ENCODE results near the gene ZCCHC7.
"Not testable (repeated sequence)": the region's sequence is repeated elsewhere in the genome, so short reads cannot be mapped to it uniquely, and the experiment has no call there.

ZCCHC7 gene

DNA sequence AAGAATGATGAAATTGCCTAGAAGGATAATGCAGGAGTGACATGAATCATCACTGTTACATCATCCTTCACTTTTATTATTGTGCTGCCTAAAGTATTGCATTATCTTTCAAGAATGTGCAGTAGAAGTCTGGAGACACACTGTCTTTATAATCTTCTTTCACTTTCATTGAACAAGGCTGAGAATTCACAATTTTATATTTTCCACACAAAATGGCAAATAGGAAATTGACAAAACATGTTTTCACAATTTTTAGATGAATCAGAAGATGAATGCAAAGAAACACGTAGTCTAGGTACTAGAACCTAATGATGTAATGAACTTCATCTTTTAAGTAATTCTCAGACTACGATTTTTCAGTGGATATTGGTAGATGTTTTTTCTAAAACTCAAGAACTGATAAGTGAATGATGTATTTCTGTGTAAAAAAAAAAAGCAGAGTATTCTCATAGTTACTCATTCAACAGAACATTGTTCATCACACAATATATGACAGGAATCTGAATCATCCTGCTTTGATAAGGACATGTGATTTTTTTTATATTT, 170.6 kb downstream of the ZCCHC7 start:
- Histone ChIP-seq H3K27me3 (ENCODE audit: control insufficient read depth, insufficient read depth, low read length) (no peaks in the 10 kb centered on the region), H3K4me1 (ENCODE audit: control insufficient read depth, insufficient read depth, low read length) (peaks cover 31% of the 10 kb centered on the region), H3K9ac (ENCODE audit: low read depth, low read length) (peak overlapping the region; percentile 80), H3K4me3 (ENCODE audit: low read length) (peak overlapping the region; percentile 66), H3K36me3 (ENCODE audit: insufficient read depth, low read length) (no peaks in the 10 kb centered on the region), H3K9me3 (replicated peaks; ENCODE audit: low read length) (no peaks in the 10 kb centered on the region), H3K4me2 (ENCODE audit: low read length) (peak overlapping the region; percentile 85)

DNA sequence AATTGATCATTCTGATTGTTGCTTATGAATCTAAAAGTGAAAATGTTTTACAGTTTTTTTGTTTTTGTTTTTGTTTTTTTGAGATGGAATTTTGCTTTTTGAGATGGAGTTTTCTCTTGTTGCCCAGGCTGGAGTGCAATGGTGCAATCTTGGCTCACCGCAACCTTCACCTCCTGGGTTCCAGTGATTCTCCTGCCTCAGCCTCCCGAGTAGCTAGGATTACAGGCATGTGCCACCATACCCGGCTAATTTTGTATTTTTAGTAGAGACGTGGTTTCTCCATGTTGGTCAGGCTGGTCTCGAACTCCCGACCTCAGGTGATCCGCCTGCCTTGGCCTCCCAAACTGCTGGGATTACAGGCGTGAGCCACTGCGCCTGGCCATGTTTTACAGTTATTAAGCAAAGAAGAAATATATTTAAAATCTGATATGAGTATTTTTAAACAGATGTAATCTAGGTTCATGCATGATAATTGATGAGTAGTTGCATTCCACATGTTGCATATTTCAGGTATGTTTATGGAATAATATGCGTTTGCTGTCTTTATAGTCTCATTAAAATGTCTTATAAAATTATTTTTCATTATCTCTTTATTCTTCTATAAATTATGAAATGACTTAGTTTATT, 171.4 kb downstream of the ZCCHC7 start:
- H3K4me2 ChIP-seq (ENCODE audit: low read length), result peak overlapping the region; percentile 85
- peaks cover 31% of the 10 kb centered on the region for H3K4me1 ChIP-seq (ENCODE audit: control insufficient read depth, insufficient read depth, low read length)
- not testable (repeated sequence) for H3K36me3 ChIP-seq (ENCODE audit: insufficient read depth, low read length); H3K9me3 ChIP-seq (replicated peaks; ENCODE audit: low read length); H3K9ac ChIP-seq (ENCODE audit: low read depth, low read length); H3K27me3 ChIP-seq (ENCODE audit: control insufficient read depth, insufficient read depth, low read length)
- peak overlapping the region; percentile 66 for H3K4me3 ChIP-seq (ENCODE audit: low read length)

DNA sequence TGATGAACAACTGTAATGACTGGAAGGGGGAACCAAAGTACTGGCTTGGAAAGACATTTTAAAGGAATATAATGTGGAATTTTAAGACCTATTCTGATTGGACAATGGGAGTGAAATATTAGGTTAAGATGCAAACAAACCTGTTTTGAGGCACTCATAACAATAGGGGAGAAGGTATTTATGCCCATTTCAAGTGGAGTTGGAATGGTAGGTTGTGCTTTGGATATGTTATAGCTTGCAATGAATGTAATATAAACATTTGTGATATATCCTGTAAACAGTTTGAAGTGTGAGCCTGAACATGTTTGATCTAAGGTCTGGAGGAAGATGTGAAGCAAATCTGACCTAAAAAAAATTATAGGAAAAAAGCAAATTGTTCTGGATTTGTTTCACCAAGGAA, 172.5 kb downstream of the ZCCHC7 start:
- Histone ChIP-seq H3K4me3 (ENCODE audit: low read length) (no peak overlapping the region), H3K36me3 (ENCODE audit: insufficient read depth, low read length) (no peaks in the 10 kb centered on the region), H3K4me2 (ENCODE audit: low read length) (no peak overlapping the region), H3K9ac (ENCODE audit: low read depth, low read length) (no peak overlapping the region), H3K27me3 (ENCODE audit: control insufficient read depth, insufficient read depth, low read length) (no peaks in the 10 kb centered on the region), H3K4me1 (ENCODE audit: control insufficient read depth, insufficient read depth, low read length) (peaks cover 31% of the 10 kb centered on the region), H3K9me3 (replicated peaks; ENCODE audit: low read length) (no peaks in the 10 kb centered on the region)

- H3K4me1 ChIP-seq (ENCODE audit: control insufficient read depth, insufficient read depth, low read length), result peaks cover 31% of the 10 kb centered on the region
- no peak overlapping the region for H3K4me3 ChIP-seq (ENCODE audit: low read length)
- no peaks in the 10 kb centered on the region for H3K27me3 ChIP-seq (ENCODE audit: control insufficient read depth, insufficient read depth, low read length)
- H3K4me2 ChIP-seq (ENCODE audit: low read length), result no peak overlapping the region
- no peaks in the 10 kb centered on the region for H3K9me3 ChIP-seq (replicated peaks; ENCODE audit: low read length)
- no peak overlapping the region for H3K9ac ChIP-seq (ENCODE audit: low read depth, low read length)
- H3K36me3 ChIP-seq (ENCODE audit: insufficient read depth, low read length), result no peaks in the 10 kb centered on the region
Measured at GRCh38 chr9:37293664-37294524, 173.5 kb downstream of the ZCCHC7 start.

- Histone ChIP-seq H3K4me1 (ENCODE audit: control insufficient read depth, insufficient read depth, low read length) (peaks cover 30% of the 10 kb centered on the region), H3K27me3 (ENCODE audit: control insufficient read depth, insufficient read depth, low read length) (no peaks in the 10 kb centered on the region), H3K4me3 (ENCODE audit: low read length) (no peak overlapping the region), H3K9me3 (replicated peaks; ENCODE audit: low read length) (no peaks in the 10 kb centered on the region), H3K36me3 (ENCODE audit: insufficient read depth, low read length) (no peaks in the 10 kb centered on the region), H3K9ac (ENCODE audit: low read depth, low read length) (no peak overlapping the region), H3K4me2 (ENCODE audit: low read length) (no peak overlapping the region)
Measured at GRCh38 chr9:37295178-37295577, 174.8 kb downstream of the ZCCHC7 start.

- Histone ChIP-seq H3K36me3 (ENCODE audit: insufficient read depth, low read length) (no peaks in the 10 kb centered on the region), H3K27me3 (ENCODE audit: control insufficient read depth, insufficient read depth, low read length) (no peaks in the 10 kb centered on the region), H3K9me3 (replicated peaks; ENCODE audit: low read length) (no peaks in the 10 kb centered on the region), H3K9ac (ENCODE audit: low read depth, low read length) (no peak overlapping the region), H3K4me2 (ENCODE audit: low read length) (no peak overlapping the region), H3K4me1 (ENCODE audit: control insufficient read depth, insufficient read depth, low read length) (peaks cover 31% of the 10 kb centered on the region), H3K4me3 (ENCODE audit: low read length) (no peak overlapping the region)
Measured at GRCh38 chr9:37295796-37296195, 175.4 kb downstream of the ZCCHC7 start.

GRCh38 chr9:37297592-37297991, 177.2 kb downstream of the ZCCHC7 start:
- no peaks in the 10 kb centered on the region for H3K9me3 ChIP-seq (replicated peaks; ENCODE audit: low read length)
- no peak overlapping the region for H3K9ac ChIP-seq (ENCODE audit: low read depth, low read length)
- H3K4me2 ChIP-seq (ENCODE audit: low read length), result no peak overlapping the region
- H3K27me3 ChIP-seq (ENCODE audit: control insufficient read depth, insufficient read depth, low read length), result no peaks in the 10 kb centered on the region
- no peaks in the 10 kb centered on the region for H3K36me3 ChIP-seq (ENCODE audit: insufficient read depth, low read length)
- peaks cover 26% of the 10 kb centered on the region for H3K4me1 ChIP-seq (ENCODE audit: control insufficient read depth, insufficient read depth, low read length)
- H3K4me3 ChIP-seq (ENCODE audit: low read length), result no peak overlapping the region

- Histone ChIP-seq H3K9me3 (replicated peaks; ENCODE audit: low read length) (no peaks in the 10 kb centered on the region), H3K9ac (ENCODE audit: low read depth, low read length) (no peak overlapping the region), H3K27me3 (ENCODE audit: control insufficient read depth, insufficient read depth, low read length) (no peaks in the 10 kb centered on the region), H3K4me1 (ENCODE audit: control insufficient read depth, insufficient read depth, low read length) (peaks cover 10% of the 10 kb centered on the region), H3K4me2 (ENCODE audit: low read length) (no peak overlapping the region), H3K36me3 (ENCODE audit: insufficient read depth, low read length) (no peaks in the 10 kb centered on the region), H3K4me3 (ENCODE audit: low read length) (no peak overlapping the region)
Measured at GRCh38 chr9:37300620-37301019, 180.2 kb downstream of the ZCCHC7 start.

DNA sequence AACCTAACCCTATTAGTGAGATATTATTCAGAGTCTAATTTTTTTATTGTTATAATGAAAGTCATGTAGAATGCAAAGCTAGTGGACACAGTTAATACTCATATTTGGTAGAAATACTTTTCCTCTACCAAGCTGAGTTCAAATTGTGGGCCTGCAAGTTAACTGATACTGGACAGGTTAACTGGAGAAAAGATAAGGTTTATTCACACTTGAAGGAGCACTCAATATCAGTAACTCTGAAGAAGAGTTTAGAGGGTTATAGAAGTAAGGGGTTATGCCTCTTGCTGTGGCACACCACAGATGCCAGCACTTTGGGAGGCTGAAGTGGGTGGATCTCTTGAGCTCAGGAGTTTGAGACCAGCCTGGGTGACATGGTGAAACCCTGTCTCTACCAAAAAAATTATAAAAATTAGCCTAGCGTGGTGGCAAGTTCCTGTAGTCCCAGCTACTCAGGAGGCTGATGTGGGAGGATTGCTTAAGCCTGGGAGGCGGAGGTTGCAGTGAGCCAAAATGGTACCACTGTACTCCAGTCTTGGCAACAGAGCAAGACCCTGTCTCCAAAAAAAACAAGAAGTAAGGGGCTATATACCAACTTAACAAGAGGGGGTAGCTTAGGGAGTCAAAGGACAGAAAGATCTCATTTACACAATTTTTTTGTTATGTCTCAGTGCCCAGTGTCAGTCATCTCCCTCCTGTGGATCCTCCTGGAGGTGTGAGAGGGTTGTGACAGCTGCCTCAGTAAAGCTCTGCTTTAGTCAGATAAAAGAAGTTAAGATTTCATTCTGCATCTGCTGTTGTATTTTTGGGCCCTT, 180.9 kb downstream of the ZCCHC7 start:
- Histone ChIP-seq H3K4me3 (ENCODE audit: low read length) (no peak overlapping the region), H3K9me3 (replicated peaks; ENCODE audit: low read length) (no peaks in the 10 kb centered on the region), H3K4me2 (ENCODE audit: low read length) (no peak overlapping the region), H3K4me1 (ENCODE audit: control insufficient read depth, insufficient read depth, low read length) (peaks cover 10% of the 10 kb centered on the region), H3K36me3 (ENCODE audit: insufficient read depth, low read length) (no peaks in the 10 kb centered on the region), H3K9ac (ENCODE audit: low read depth, low read length) (no peak overlapping the region), H3K27me3 (ENCODE audit: control insufficient read depth, insufficient read depth, low read length) (no peaks in the 10 kb centered on the region)

- no peaks in the 10 kb centered on the region for H3K36me3 ChIP-seq (ENCODE audit: insufficient read depth, low read length)
- H3K9me3 ChIP-seq (replicated peaks; ENCODE audit: low read length), result no peaks in the 10 kb centered on the region
- H3K27me3 ChIP-seq (ENCODE audit: control insufficient read depth, insufficient read depth, low read length), result no peaks in the 10 kb centered on the region
- no peak overlapping the region for H3K9ac ChIP-seq (ENCODE audit: low read depth, low read length)
- H3K4me2 ChIP-seq (ENCODE audit: low read length), result no peak overlapping the region
- no peak overlapping the region for H3K4me3 ChIP-seq (ENCODE audit: low read length)
- peaks cover 10% of the 10 kb centered on the region for H3K4me1 ChIP-seq (ENCODE audit: control insufficient read depth, insufficient read depth, low read length)
Measured at GRCh38 chr9:37301854-37302172, 181.4 kb downstream of the ZCCHC7 start.

- peaks cover 4% of the 10 kb centered on the region for H3K36me3 ChIP-seq (ENCODE audit: insufficient read depth, low read length)
- no peak overlapping the region for H3K4me3 ChIP-seq (ENCODE audit: low read length)
- no peak overlapping the region for H3K9ac ChIP-seq (ENCODE audit: low read depth, low read length)
- peaks cover 10% of the 10 kb centered on the region for H3K4me1 ChIP-seq (ENCODE audit: control insufficient read depth, insufficient read depth, low read length)
- H3K4me2 ChIP-seq (ENCODE audit: low read length), result no peak overlapping the region
- no peaks in the 10 kb centered on the region for H3K9me3 ChIP-seq (replicated peaks; ENCODE audit: low read length)
- no peaks in the 10 kb centered on the region for H3K27me3 ChIP-seq (ENCODE audit: control insufficient read depth, insufficient read depth, low read length)
Measured at GRCh38 chr9:37302277-37302676, 181.9 kb downstream of the ZCCHC7 start.
